Lung (tissue), 12 donors: ENCODE results near the gene NELFE. TPM values are rescaled to one million over a fixed set of nuclear protein-coding genes. Genes with fewer than 3 reads are reported as not detected.
"Not testable (repeated sequence)": the region's sequence is repeated elsewhere in the genome, so short reads cannot be mapped to it uniquely, and the experiment has no call there.

Experiments used
- ATAC-seq: fragments of 200-7000 bp; cut with Tn5 transposase; one replicate; pipeline ENCODE4 v1.9.1; 2020; ENCODE audit warnings: moderate number of reproducible peaks; ENCODE audit not compliant: insufficient read depth, low FRiP score
- DNase-seq, 3 donors: peaks; one replicate each; pipeline ENCODE4 v3.0.0-alpha.2; 2013 to 2017
- H3K27ac ChIP-seq, 2 donors: one replicate each; pipeline ENCODE4 v1.5.1; 2013; ENCODE audit warnings: mild to moderate bottlenecking in 2 of 2, moderate library complexity in 2 of 2, control low read depth in 1 of 2, inconsistent platforms in 1 of 2, low read depth in 1 of 2, low read length in 1 of 2
- H3K27me3 ChIP-seq, 3 donors: one replicate each; pipeline ENCODE4 v1.5.1; 2013; ENCODE audit warnings: low read length in 2 of 3; ENCODE audit not compliant: control insufficient read depth in 3 of 3, insufficient read depth in 3 of 3
- H3K36me3 ChIP-seq, 4 donors: one replicate each; pipeline ENCODE4 v1.5.1; 2013; ENCODE audit warnings: low read length in 4 of 4, mild to moderate bottlenecking in 1 of 4, moderate library complexity in 1 of 4; ENCODE audit not compliant: control insufficient read depth in 4 of 4, insufficient read depth in 4 of 4
- H3K4me1 ChIP-seq, 5 donors: one replicate each; pipeline ENCODE4 v1.5.1; 2013; ENCODE audit warnings: low read length in 5 of 5, mild to moderate bottlenecking in 2 of 5, moderate library complexity in 1 of 5; ENCODE audit not compliant: control insufficient read depth in 5 of 5, insufficient read depth in 5 of 5
- H3K4me3 ChIP-seq: one replicate; pipeline ENCODE4 v1.5.1; 2013; ENCODE audit warnings: mild to moderate bottlenecking, control low read depth, moderate library complexity
- H3K9ac ChIP-seq, 2 donors: one replicate each; pipeline ENCODE4 v1.5.1; 2013; ENCODE audit warnings: low read length in 2 of 2, control low read depth in 1 of 2; ENCODE audit not compliant: insufficient read depth in 1 of 2
- H3K9me3 ChIP-seq, 4 donors: one replicate each; pipeline ENCODE4 v1.5.1; 2013; ENCODE audit warnings: low read length in 3 of 4, mild to moderate bottlenecking in 1 of 4, moderate library complexity in 1 of 4; ENCODE audit not compliant: control insufficient read depth in 4 of 4, insufficient read depth in 3 of 4
- CTCF ChIP-seq: IDR thresholded peaks from 2 replicates; pipeline ENCODE4 v1.5.1; 2012; ENCODE audit warnings: mild to moderate bottlenecking; ENCODE audit errors: control extremely low read depth, extremely low read depth
- WGBS, 2 donors: extraction: QIAGEN DNeasy Blood & Tissue Kit; methylation state at CpG; one replicate each; pipeline ENCODE4 v1.1.7; 2013; 5-methylcytosine and 5-hydroxymethylcytosine counted together
- polyA plus RNA-seq, 2 donors: library from polyadenylated mRNA; stranded (reverse); fragments of 200-250 nt; gene quantifications; one replicate each; pipeline ENCODE4 v1.2.1, GENCODE V29; 2013
- total RNA-seq, 2 donors: library from RNA; depleted of rRNA in 1 of 2; stranded (reverse); fragments of >200 nt in 1 of 2; gene quantifications; one replicate each; pipeline ENCODE4 v1.2.1, GENCODE V29; 2014 to 2021
- donor health status: control.
- donor health status: control.
- donor health status: Bipolar disorder and iron deficiency.
- donor health status: healthy.
- donor health status: DM: yes; HTN: yes; CAD: no.

Gene NELFE
- total and polyA plus RNA-seq, 4 donors, result 53.1 to 69.0 (median 58.7) TPM

- no peak overlapping the region for H3K4me3 ChIP-seq
- WGBS, 2 donors, result 87% methylated on average over 6 of the region's 6 CpGs
- H3K9me3 ChIP-seq, result no peaks in the 10 kb centered on the region
- H3K27me3 ChIP-seq, result no peaks in the 10 kb centered on the region
- no peak overlapping the region for H3K27ac ChIP-seq
- peaks cover 0 to 5% (median 0%) of the 10 kb centered on the region in 5 donors for H3K4me1 ChIP-seq
- H3K9ac ChIP-seq, result no peak overlapping the region
- no peaks in the 10 kb centered on the region for H3K36me3 ChIP-seq
- DNase-seq (no peak), ATAC-seq (no peak)
- no peak for TF ChIP-seq CTCF
These were observed 43.0 kb downstream of the NELFE start for GRCh38 chr6:31915756-31916155.

GRCh38 chr6:31915351-31915750, 43.4 kb downstream of the NELFE start:
- Histone ChIP-seq H3K9ac (no peak overlapping the region), H3K4me1 (peaks cover 0 to 1% (median 0%) of the 10 kb centered on the region in 5 donors), H3K9me3 (no peaks in the 10 kb centered on the region), H3K4me3 (no peak overlapping the region), H3K27me3 (no peaks in the 10 kb centered on the region), H3K36me3 (no peaks in the 10 kb centered on the region), H3K27ac (no peak overlapping the region)
- TF ChIP-seq CTCF, result no peak
- DNase-seq (no peak), ATAC-seq (no peak)

DNA sequence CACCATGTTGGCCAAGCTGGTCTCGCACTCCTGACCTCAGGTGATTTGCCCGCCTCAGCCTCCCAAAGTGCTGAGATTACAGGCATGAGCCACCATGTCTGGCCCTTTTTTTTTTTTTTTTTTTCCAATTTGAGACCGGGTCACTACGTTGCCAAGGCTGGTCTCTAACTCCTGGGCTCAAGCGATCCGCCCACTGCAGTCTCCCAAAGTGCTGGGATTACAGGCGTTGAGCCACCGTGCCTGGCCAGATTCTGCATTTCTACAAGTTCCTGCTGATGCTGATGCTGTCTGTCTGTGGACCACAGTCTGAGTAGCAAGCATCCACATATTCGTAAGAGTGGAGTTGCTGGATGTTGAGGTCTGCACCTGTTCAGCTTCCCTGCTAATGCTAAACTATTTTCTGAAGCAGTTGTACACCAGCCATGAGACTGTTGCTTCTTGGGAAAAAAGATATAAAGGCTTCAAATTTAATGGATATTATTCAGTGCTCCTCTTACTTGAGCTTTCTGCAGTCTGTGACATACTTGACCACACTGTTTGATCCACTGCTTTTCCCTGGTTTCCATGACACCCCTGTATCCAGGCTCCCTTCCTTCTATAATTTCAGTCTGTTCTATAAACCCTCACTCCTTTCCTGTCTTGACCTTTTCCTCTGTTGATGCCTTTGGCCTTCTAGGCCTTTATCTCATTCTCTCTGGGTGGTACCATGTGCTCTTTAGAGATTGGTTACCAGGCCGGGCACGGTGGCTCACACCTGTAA, 46.8 kb downstream of the NELFE start:
- no peak for ATAC-seq

GRCh38 chr6:31909298-31909697, 49.5 kb downstream of the NELFE start:
- not testable (repeated sequence) for H3K4me1 ChIP-seq, DNase-seq, H3K9me3 ChIP-seq, H3K27me3 ChIP-seq, H3K27ac ChIP-seq, ATAC-seq, H3K36me3 ChIP-seq, H3K9ac ChIP-seq, H3K4me3 ChIP-seq
- 82 to 88% methylated on average over 7 of the region's 7 CpGs for WGBS, 2 donors

More for the DNA sequence above, 46.8 kb downstream of the NELFE start:
- Histone ChIP-seq H3K4me3 (no peak overlapping the region), H3K27ac (no peak overlapping the region), H3K9ac (no peak overlapping the region), H3K4me1 (peaks cover 0 to 3% (median 0%) of the 10 kb centered on the region in 5 donors), H3K27me3 (no peaks in the 10 kb centered on the region), H3K36me3 (no peaks in the 10 kb centered on the region), H3K9me3 (no peaks in the 10 kb centered on the region)
- no peak for TF ChIP-seq CTCF
- DNase-seq, result no peak
- WGBS, 2 donors, result 82 to 88% methylated on average over 11 of the region's 11 CpGs
